IMR-90 (cell line): ENCODE data around the gene PCDHGB3. TPM values are rescaled to one million over a fixed set of nuclear protein-coding genes. Genes with fewer than 3 reads are reported as not detected.
"Not testable (repeated sequence)": the region's sequence is repeated elsewhere in the genome, so short reads cannot be mapped to it uniquely, and the experiment has no call there.

Experiments used
- ATAC-seq: fragments of 200-7000 bp; cut with Tn5 transposase; 2 replicates; pipeline ENCODE4 v1.9.1; 2020; ENCODE audit warnings: low read depth, mild to moderate bottlenecking, moderate library complexity
- BruUV-seq: library from RNA; stranded (reverse); fragments of 400-500 nt; replicated peaks from 2 replicates; lab custom pipeline; 2021; lab: Mats Ljungman, UMichigan
- CTCF ChIA-PET: fragments of 300-600 bp; formaldehyde crosslinking; extraction: SDS; loops from one replicate; lab custom pipeline; 2021; ENCODE audit warnings: antibody characterized with exemption; lab: Yijun Ruan, JAX
- POLR2A ChIA-PET: fragments of 300-600 bp; sonication (Branson Sonifier 250); formaldehyde crosslinking; loops from one replicate; lab custom pipeline; 2022; ENCODE audit warnings: antibody characterized with exemption; ENCODE audit not compliant: unreplicated experiment; lab: Charles Lee
- DNase-seq: peaks from one replicate; pipeline ENCODE4 v3.0.0; 2013
- H2AFZ ChIP-seq: replicated peaks from 2 replicates; pipeline ENCODE3; 2013; ENCODE audit warnings: low read length, mild to moderate bottlenecking; ENCODE audit not compliant: poor library complexity
- H2AK5ac ChIP-seq: 2 replicates; pipeline ENCODE4 v1.6.1; 2013; ENCODE audit warnings: low read depth, low read length, inconsistent platforms
- H2AK9ac ChIP-seq: replicated peaks from 2 replicates; pipeline ENCODE3; 2013; ENCODE audit warnings: mild to moderate bottlenecking, low read depth, low read length, moderate library complexity; ENCODE audit not compliant: poor library complexity
- H2BK120ac ChIP-seq: 2 replicates; pipeline ENCODE4 v1.6.1; 2013; ENCODE audit warnings: low read depth, low read length, inconsistent platforms
- H2BK15ac ChIP-seq: 3 replicates; pipeline ENCODE4 v1.6.1; 2013; ENCODE audit warnings: low read depth, low read length, inconsistent platforms
- H2BK20ac ChIP-seq: 2 replicates; pipeline ENCODE4 v1.6.1; 2013; ENCODE audit warnings: low read depth, mild to moderate bottlenecking, inconsistent platforms, low read length, moderate library complexity
- H2BK5ac ChIP-seq: 2 replicates; pipeline ENCODE4 v1.6.1; 2013; ENCODE audit warnings: mild to moderate bottlenecking, low read depth, low read length, inconsistent platforms; ENCODE audit not compliant: poor library complexity, severe bottlenecking
- H3K14ac ChIP-seq: replicated peaks from 2 replicates; pipeline ENCODE4 v1.6.1; 2013; ENCODE audit warnings: low read depth, low read length, inconsistent platforms
- H3K18ac ChIP-seq: 2 replicates; pipeline ENCODE4 v1.6.1; 2013; ENCODE audit warnings: low read depth, low read length, control low read depth
- H3K23ac ChIP-seq: 2 replicates; pipeline ENCODE4 v1.6.1; 2013; ENCODE audit warnings: low read depth, low read length, inconsistent platforms
- H3K27ac ChIP-seq: 2 replicates; pipeline ENCODE4 v1.5.1; 2013; ENCODE audit warnings: mild to moderate bottlenecking, control low read depth, low read length; ENCODE audit not compliant: insufficient read depth
- H3K27me3 ChIP-seq: 2 replicates; pipeline ENCODE4 v1.6.1; 2013; ENCODE audit warnings: low read length; ENCODE audit not compliant: control insufficient read depth, insufficient read depth
- H3K36me3 ChIP-seq: 2 replicates; pipeline ENCODE4 v1.6.1; 2013; ENCODE audit warnings: low read length, mixed read lengths; ENCODE audit not compliant: control insufficient read depth, insufficient read depth
- H3K4ac ChIP-seq: 2 replicates; pipeline ENCODE4 v1.6.1; 2013; ENCODE audit warnings: low read depth, low read length, inconsistent platforms
- H3K4me1 ChIP-seq: 2 replicates; pipeline ENCODE4 v1.6.1; 2013; ENCODE audit warnings: low read length, mixed read lengths; ENCODE audit not compliant: control insufficient read depth, insufficient read depth
- H3K4me2 ChIP-seq: 2 replicates; pipeline ENCODE4 v1.6.1; 2013; ENCODE audit warnings: low read depth, mild to moderate bottlenecking, control low read depth, low read length, moderate library complexity
- H3K4me3 ChIP-seq: 2 replicates; pipeline ENCODE4 v1.5.1; 2013; ENCODE audit warnings: low read depth, mild to moderate bottlenecking, control low read depth, low read length, moderate library complexity; ENCODE audit not compliant: insufficient read depth
- H3K56ac ChIP-seq: 2 replicates; pipeline ENCODE4 v1.6.1; 2013; ENCODE audit warnings: low read length, inconsistent platforms; ENCODE audit not compliant: insufficient read depth; ENCODE audit errors: extremely low read depth
- H3K79me1 ChIP-seq, 2 experiments: 2 replicates each; pipeline ENCODE4 v1.6.1; 2013; ENCODE audit warnings: low read length in 2 of 2, inconsistent platforms in 1 of 2, low read depth in 1 of 2
- H3K9ac ChIP-seq: 2 replicates; pipeline ENCODE4 v1.6.1; 2013; ENCODE audit warnings: low read depth, low read length, control low read depth
- H3K9me1 ChIP-seq: 2 replicates; pipeline ENCODE4 v1.6.1; 2013; ENCODE audit warnings: low read length, inconsistent platforms; ENCODE audit not compliant: insufficient read depth
- H3K9me3 ChIP-seq: 2 replicates; pipeline ENCODE4 v1.6.1; 2013; ENCODE audit warnings: low read length; ENCODE audit not compliant: control insufficient read depth, insufficient read depth
- H4K20me1 ChIP-seq: 2 replicates; pipeline ENCODE4 v1.6.1; 2013; ENCODE audit warnings: low read length, inconsistent platforms; ENCODE audit not compliant: insufficient read depth
- H4K5ac ChIP-seq: 2 replicates; pipeline ENCODE4 v1.6.1; 2013; ENCODE audit warnings: mild to moderate bottlenecking, low read depth, low read length, control low read depth
- H4K8ac ChIP-seq, 2 experiments: 2 replicates each; pipeline ENCODE4 v1.6.1; 2013; ENCODE audit warnings: low read depth in 2 of 2, low read length in 2 of 2, control low read depth in 1 of 2, inconsistent platforms in 1 of 2
- H4K91ac ChIP-seq: 2 replicates; pipeline ENCODE4 v1.6.1; 2013; ENCODE audit warnings: low read depth, low read length, inconsistent platforms; ENCODE audit not compliant: insufficient read depth
- BHLHE40 ChIP-seq: fragments of 150-350 bp; IDR thresholded peaks from 2 replicates; pipeline ENCODE4 v1.6.1; 2016; ENCODE audit warnings: mild to moderate bottlenecking, low read depth, low read length
- CHD1 ChIP-seq: IDR thresholded peaks from 2 replicates; pipeline ENCODE4 v1.6.1; 2012; ENCODE audit warnings: low read depth, low read length, improper control_type of control experiment
- CTCF ChIP-seq: conservative IDR thresholded peaks from 2 replicates; pipeline ENCODE4 v1.5.1; 2012; ENCODE audit warnings: mild to moderate bottlenecking, low read depth, low read length, improper control_type of control experiment
- RAD21 ChIP-seq: IDR thresholded peaks from 2 replicates; pipeline ENCODE4 v1.6.1; 2012; ENCODE audit warnings: low read length, improper control_type of control experiment
- WGBS, 2 experiments: methylation state at CpG; one replicate each; pipeline versions ENCODE4 v1.1.5 to v1.1.7; 2013; ENCODE audit warnings: missing lambda C conversion rate in 2 of 2; ENCODE audit not compliant: insufficient read length in 1 of 2; ENCODE audit errors: extremely low coverage in 2 of 2; 5-methylcytosine and 5-hydroxymethylcytosine counted together
- dilution Hi-C: fragments of 300-500 bp; cut with HindIII; formaldehyde crosslinking; loops from one replicate; pipeline ENCODE4 v1.14.3; 2018; ENCODE audit warnings: low sequenced_read_pairs; ENCODE audit not compliant: unreplicated experiment
- in situ Hi-C: fragments of 300-500 bp; cut with MboI; formaldehyde crosslinking; loops from 3 replicates; pipeline ENCODE4 v1.14.3; 2019; ENCODE audit warnings: low sequenced_read_pairs, inconsistent platforms, mixed read lengths
- intact Hi-C: fragments of 100-400 bp; cut with micrococcal nuclease; formaldehyde crosslinking; loops from 2 replicates; pipeline ENCODE4 v1.10.0; 2022
- polyA plus RNA-seq, 3 experiments: library from polyadenylated mRNA; depleted of rRNA; stranded (reverse); fragments of >200 nt; gene quantifications; 2 replicates each; pipeline ENCODE4 v1.2.3, GENCODE V29; 2012; ENCODE audit warnings: low replicate concordance in 1 of 3
- total RNA-seq: library from RNA; depleted of rRNA; stranded (reverse); fragments of >200 nt; gene quantifications from 2 replicates; pipeline ENCODE4 v1.2.3, GENCODE V29; 2012

Gene PCDHGB3
- total and polyA plus RNA-seq, 2 of the 4 experiments (the other 2 are of a cell fraction), result 3.4 to 5.9 TPM

- Histone ChIP-seq H2BK20ac (no peak within 1 kb of the TSS), H3K18ac (0 out of 2 replicates have a peak within 1 kb of the TSS, but pooled peaks have one; percentile 57), H3K23ac (peak within 1 kb of the TSS; percentile 10; the same call in 1 of the 2 replicates), H3K4ac (no peak within 1 kb of the TSS), H2BK15ac (no peak within 1 kb of the TSS), H3K56ac (no peak within 1 kb of the TSS), H3K4me1 (no peaks in the 10 kb centered on the region), H2AFZ (peak within 1 kb of the TSS; percentile 85), H3K27me3 (no peaks in the 10 kb centered on the region), H3K9me1 (no peaks in the 10 kb centered on the region), H3K4me2 (peak within 1 kb of the TSS; percentile 88), H3K14ac (peak within 1 kb of the TSS; percentile 43; the same call in 1 of the 2 replicates), H4K5ac (peak within 1 kb of the TSS; percentile 67; the same call in 1 of the 2 replicates), H3K9ac (peak within 1 kb of the TSS; percentile 45; the same call in 1 of the 2 replicates), H2AK9ac (no peak within 1 kb of the TSS), H4K91ac (no peak within 1 kb of the TSS), H3K79me1 (no peaks in the 10 kb centered on the region; a peak in 1 of 4 replicates), H3K27ac (no peak within 1 kb of the TSS), H2BK5ac (peak within 1 kb of the TSS; percentile 60), H4K8ac (0 out of 4 replicates have a peak within 1 kb of the TSS, but pooled peaks of 1 of the 2 experiments have one; percentile 31), H2AK5ac (no peak within 1 kb of the TSS), H2BK120ac (no peak within 1 kb of the TSS), H3K36me3 (peaks cover 2% of the 10 kb centered on the region), H4K20me1 (no peaks in the 10 kb centered on the region), H3K4me3 (peak within 1 kb of the TSS; percentile 55), H3K9me3 (peaks cover 31% of the 10 kb centered on the region)
- POLR2A ChIA-PET, result no interaction called here
- dilution Hi-C loops (no loop called here), in situ Hi-C loops (no loop called here), intact Hi-C loops (no loop called here)
- no TSS peak for BruUV-seq
- WGBS, 2 experiments, result 7% methylated on average over 5 of the region's 21 CpGs; no CpG with 5 or more reads in 1 of the 2 experiments
- DNase-seq (peak; percentile 75), ATAC-seq (peak; percentile 49)
- CTCF ChIA-PET, result interaction anchor here (0.6 to 1.2 kb wide), 7 partner anchors 8 to 233 kb away, joined by 3 to 6 read pairs (median 3); partner anchors contain the start of genes PCDHGA10 and PCDHGA2
- TF ChIP-seq CTCF (peak; percentile 68), BHLHE40 (peak; percentile 21; the same call in 1 of the 2 replicates), CHD1 (no peak), RAD21 (peak; percentile 45)
These were observed 39.6 kb upstream of the PCDHGB3 start, which contains the start of gene PCDHGA1 for GRCh38 chr5:141330299-141331080. Gene PCDHGA1, plus strand, starts transcription at chr5:141330514.

GRCh38 chr5:141332571-141332970 lies 37.5 kb upstream of the PCDHGB3 start:
- H2AFZ ChIP-seq, H3K27ac ChIP-seq, H3K36me3 ChIP-seq, H3K9ac ChIP-seq, H2AK9ac ChIP-seq, H3K23ac ChIP-seq, H3K4me1 ChIP-seq, H3K9me1 ChIP-seq, H4K8ac ChIP-seq, BruUV-seq, H2BK15ac ChIP-seq, H3K56ac ChIP-seq, dilution Hi-C loops, CTCF ChIA-PET, H2BK120ac ChIP-seq, H3K27me3 ChIP-seq, H2AK5ac ChIP-seq, in situ Hi-C loops, DNase-seq, H3K4me3 ChIP-seq, H3K14ac ChIP-seq, H2BK5ac ChIP-seq, H3K79me1 ChIP-seq, POLR2A ChIA-PET, H4K91ac ChIP-seq, H3K18ac ChIP-seq, H3K4me2 ChIP-seq, H2BK20ac ChIP-seq, intact Hi-C loops, ATAC-seq, H3K4ac ChIP-seq, H4K20me1 ChIP-seq, H4K5ac ChIP-seq: not testable (repeated sequence)
- WGBS, 2 experiments, result 31% methylated on average over 10 of the region's 39 CpGs; no CpG with 5 or more reads in 1 of the 2 experiments
- H3K9me3 ChIP-seq, result peaks cover 31% of the 10 kb centered on the region
